ENCODE data around the gene BRINP2. TPM values are rescaled to one million over a fixed set of nuclear protein-coding genes. Genes with fewer than 3 reads are reported as not detected.

Gene BRINP2
- total RNA-seq, 2 donors from 2014 or later = not detected

GRCh38 chr1:177287270-177287669 lies 116.5 kb downstream of the BRINP2 start:
- Histone ChIP-seq H3K9me3 (no peaks in the 10 kb centered on the region), H3K27me3 (replicated peaks; ENCODE audit: insufficient read depth) (no peaks in the 10 kb centered on the region), H3K4me3 (no peak overlapping the region), H3K27ac (no peak overlapping the region), H3K36me3 (no peaks in the 10 kb centered on the region), H3K4me1 (ENCODE audit: control insufficient read depth in 1 of 2, low read depth in 2 of 2) (no peaks in the 10 kb centered on the region)
- ATAC-seq (ENCODE audit: insufficient number of reproducible peaks, low FRiP score, low read depth) = no peak
- DNase-seq (ENCODE audit: low spot score) = no peak
- no peak for TF ChIP-seq CTCF (IDR thresholded peaks at IDR 0.05)

- ATAC-seq (ENCODE audit: insufficient number of reproducible peaks, low FRiP score, low read depth) = no peak
- no peak for DNase-seq (ENCODE audit: low spot score)
- no peak for TF ChIP-seq CTCF (IDR thresholded peaks at IDR 0.05)
Observed at GRCh38 chr1:177287994-177288393, 117.2 kb downstream of the BRINP2 start.

GRCh38 chr1:177289532-177289931 lies 118.8 kb downstream of the BRINP2 start:
- DNase-seq (ENCODE audit: low spot score) = no peak
- H3K4me3 ChIP-seq = no peak overlapping the region
- ATAC-seq (ENCODE audit: insufficient number of reproducible peaks, low FRiP score, low read depth) = no peak
- no peaks in the 10 kb centered on the region for H3K9me3 ChIP-seq
- H3K27me3 ChIP-seq (replicated peaks; ENCODE audit: insufficient read depth) = no peaks in the 10 kb centered on the region
- no peaks in the 10 kb centered on the region for H3K4me1 ChIP-seq (ENCODE audit: control insufficient read depth in 1 of 2, low read depth in 2 of 2)
- no peak for TF ChIP-seq CTCF (IDR thresholded peaks at IDR 0.05)
- no peaks in the 10 kb centered on the region for H3K36me3 ChIP-seq
- no peak overlapping the region for H3K27ac ChIP-seq

More at GRCh38 chr1:177287994-177288393, 117.2 kb downstream of the BRINP2 start:
- Histone ChIP-seq H3K9me3 (no peaks in the 10 kb centered on the region), H3K4me1 (ENCODE audit: control insufficient read depth in 1 of 2, low read depth in 2 of 2) (no peaks in the 10 kb centered on the region), H3K27ac (no peak overlapping the region), H3K36me3 (no peaks in the 10 kb centered on the region), H3K4me3 (no peak overlapping the region), H3K27me3 (replicated peaks; ENCODE audit: insufficient read depth) (no peaks in the 10 kb centered on the region)

GRCh38 chr1:177300431-177300830 lies 129.7 kb downstream of the BRINP2 start:
- no peak overlapping the region for H3K4me3 ChIP-seq
- H3K4me1 ChIP-seq (ENCODE audit: control insufficient read depth in 1 of 2, low read depth in 2 of 2) = peaks cover 5 to 19% of the 10 kb centered on the region in 2 donors
- no peaks in the 10 kb centered on the region for H3K9me3 ChIP-seq
- TF ChIP-seq CTCF (IDR thresholded peaks at IDR 0.05) = no peak
- DNase-seq (ENCODE audit: low spot score) (no peak), ATAC-seq (ENCODE audit: insufficient number of reproducible peaks, low FRiP score, low read depth) (no peak)
- H3K27me3 ChIP-seq (replicated peaks; ENCODE audit: insufficient read depth) = no peaks in the 10 kb centered on the region
- no peaks in the 10 kb centered on the region for H3K36me3 ChIP-seq
- H3K27ac ChIP-seq = no peak overlapping the region

GRCh38 chr1:177301425-177302124 lies 130.8 kb downstream of the BRINP2 start:
- no peak for TF ChIP-seq CTCF (IDR thresholded peaks at IDR 0.05)
- Histone ChIP-seq H3K9me3 (no peaks in the 10 kb centered on the region), H3K4me3 (no peak overlapping the region), H3K36me3 (no peaks in the 10 kb centered on the region), H3K27me3 (replicated peaks; ENCODE audit: insufficient read depth) (no peaks in the 10 kb centered on the region), H3K4me1 (ENCODE audit: control insufficient read depth in 1 of 2, low read depth in 2 of 2) (peaks cover 5 to 19% of the 10 kb centered on the region in 2 donors), H3K27ac (no peak overlapping the region)
- ATAC-seq (ENCODE audit: insufficient number of reproducible peaks, low FRiP score, low read depth) (no peak), DNase-seq (ENCODE audit: low spot score) (no peak)

Data from thoracic aorta (tissue), 2 donors.